ENCODE data around the gene TULP3. TPM values are rescaled to one million over a fixed set of nuclear protein-coding genes. Genes with fewer than 3 reads are reported as not detected.

TULP3 gene
- total and polyA plus RNA-seq, 2 donors (not counting 1 experiment from before 2014, with no cell fraction given), result 39.3 to 47.0 TPM

- DNase-seq (ENCODE audit: low read depth in 2 of 2), result no peak
- H3K9ac ChIP-seq (ENCODE audit: insufficient read depth, low read length), result no peak overlapping the region
- no peak overlapping the region for H2AFZ ChIP-seq (ENCODE audit: low read length)
- H3K4me1 ChIP-seq (ENCODE audit: control insufficient read depth, extremely low read depth, insufficient read depth, low read length), result no peaks in the 10 kb centered on the region
- no peak overlapping the region for H3K4me2 ChIP-seq (ENCODE audit: extremely low read depth, insufficient read depth, low read length)
- no peaks in the 10 kb centered on the region for H3K36me3 ChIP-seq (ENCODE audit: control insufficient read depth, insufficient read depth, low read length)
- no peak overlapping the region for H3K4me3 ChIP-seq (replicated peaks in 1 of 4; ENCODE audit: control extremely low read depth in 1 of 4, insufficient read depth in 1 of 4, low read depth in 3 of 4, low read length in 4 of 4)
- H3K79me2 ChIP-seq (ENCODE audit: control insufficient read depth, insufficient read depth, low read length), result peaks cover 1% of the 10 kb centered on the region
- no peaks in the 10 kb centered on the region for H3K27me3 ChIP-seq (ENCODE audit: control insufficient read depth, insufficient read depth, low read length)
- no peak overlapping the region for H3K27ac ChIP-seq (ENCODE audit: insufficient read depth, low read length)
- no peaks in the 10 kb centered on the region for H4K20me1 ChIP-seq (ENCODE audit: control insufficient read depth, extremely low read depth, insufficient read depth, low read length)
- no peak for TF ChIP-seq EZH2 (IDR thresholded peaks at IDR 0.05; ENCODE audit: low read length, missing control alignments)
- no peak for TF ChIP-seq CTCF (conservative IDR thresholded peaks at IDR 0.05 in 1 of 2, IDR thresholded peaks at IDR 0.05 in 1 of 2; ENCODE audit: low read depth in 1 of 2, low read length in 2 of 2)
- H3K9me3 ChIP-seq (ENCODE audit: control insufficient read depth, insufficient read depth, low read depth, low read length), result no peaks in the 10 kb centered on the region
These were observed 80.1 kb downstream of the TULP3 start for GRCh38 chr12:2970744-2971143.

GRCh38 chr12:2973566-2973965 lies 82.9 kb downstream of the TULP3 start:
- Histone ChIP-seq H3K27ac (ENCODE audit: insufficient read depth, low read length) (no peak overlapping the region), H4K20me1 (ENCODE audit: control insufficient read depth, extremely low read depth, insufficient read depth, low read length) (no peaks in the 10 kb centered on the region)
- no peak for DNase-seq (ENCODE audit: low read depth in 2 of 2)

GRCh38 chr12:2974560-2974971 lies 83.9 kb downstream of the TULP3 start:
- Histone ChIP-seq H2AFZ (ENCODE audit: low read length) (no peak overlapping the region), H3K9ac (ENCODE audit: insufficient read depth, low read length) (no peak overlapping the region), H4K20me1 (ENCODE audit: control insufficient read depth, extremely low read depth, insufficient read depth, low read length) (no peaks in the 10 kb centered on the region), H3K27me3 (ENCODE audit: control insufficient read depth, insufficient read depth, low read length) (no peaks in the 10 kb centered on the region), H3K4me3 (replicated peaks in 1 of 4; ENCODE audit: control extremely low read depth in 1 of 4, insufficient read depth in 1 of 4, low read depth in 3 of 4, low read length in 4 of 4) (no peak overlapping the region), H3K4me1 (ENCODE audit: control insufficient read depth, extremely low read depth, insufficient read depth, low read length) (no peaks in the 10 kb centered on the region), H3K9me3 (ENCODE audit: control insufficient read depth, insufficient read depth, low read depth, low read length) (no peaks in the 10 kb centered on the region), H3K27ac (ENCODE audit: insufficient read depth, low read length) (no peak overlapping the region), H3K36me3 (ENCODE audit: control insufficient read depth, insufficient read depth, low read length) (peaks cover 1% of the 10 kb centered on the region), H3K4me2 (ENCODE audit: extremely low read depth, insufficient read depth, low read length) (peak overlapping the region; percentile 1), H3K79me2 (ENCODE audit: control insufficient read depth, insufficient read depth, low read length) (no peaks in the 10 kb centered on the region)
- TF ChIP-seq CTCF (conservative IDR thresholded peaks at IDR 0.05 in 1 of 2, IDR thresholded peaks at IDR 0.05 in 1 of 2; ENCODE audit: low read depth in 1 of 2, low read length in 2 of 2) (no peak), EZH2 (IDR thresholded peaks at IDR 0.05; ENCODE audit: low read length, missing control alignments) (no peak)
- peak; percentile 23 to 53 for DNase-seq (ENCODE audit: low read depth in 2 of 2)

More at GRCh38 chr12:2973566-2973965, 82.9 kb downstream of the TULP3 start:
- TF ChIP-seq CTCF (conservative IDR thresholded peaks at IDR 0.05 in 1 of 2, IDR thresholded peaks at IDR 0.05 in 1 of 2; ENCODE audit: low read depth in 1 of 2, low read length in 2 of 2) (no peak), EZH2 (IDR thresholded peaks at IDR 0.05; ENCODE audit: low read length, missing control alignments) (no peak)
- H3K4me1 ChIP-seq (ENCODE audit: control insufficient read depth, extremely low read depth, insufficient read depth, low read length), result no peaks in the 10 kb centered on the region
- H3K36me3 ChIP-seq (ENCODE audit: control insufficient read depth, insufficient read depth, low read length), result no peaks in the 10 kb centered on the region
- H3K9me3 ChIP-seq (ENCODE audit: control insufficient read depth, insufficient read depth, low read depth, low read length), result no peaks in the 10 kb centered on the region
- no peak overlapping the region for H3K4me2 ChIP-seq (ENCODE audit: extremely low read depth, insufficient read depth, low read length)
- H2AFZ ChIP-seq (ENCODE audit: low read length), result no peak overlapping the region
- no peak overlapping the region for H3K9ac ChIP-seq (ENCODE audit: insufficient read depth, low read length)
- no peak overlapping the region for H3K4me3 ChIP-seq (replicated peaks in 1 of 4; ENCODE audit: control extremely low read depth in 1 of 4, insufficient read depth in 1 of 4, low read depth in 3 of 4, low read length in 4 of 4)
- H3K27me3 ChIP-seq (ENCODE audit: control insufficient read depth, insufficient read depth, low read length), result no peaks in the 10 kb centered on the region
- no peaks in the 10 kb centered on the region for H3K79me2 ChIP-seq (ENCODE audit: control insufficient read depth, insufficient read depth, low read length)
